HG03457 (cell line): Measurements from ENCODE around the gene ARHGAP5.

Source experiments
- ATAC-seq: cut with Tn5 transposase; IDR thresholded peaks from one replicate; pipeline ENCODE4 v1.9.1; 2021; ENCODE audit warnings: moderate number of reproducible peaks; ENCODE audit not compliant: unreplicated experiment

ARHGAP5 gene

DNA sequence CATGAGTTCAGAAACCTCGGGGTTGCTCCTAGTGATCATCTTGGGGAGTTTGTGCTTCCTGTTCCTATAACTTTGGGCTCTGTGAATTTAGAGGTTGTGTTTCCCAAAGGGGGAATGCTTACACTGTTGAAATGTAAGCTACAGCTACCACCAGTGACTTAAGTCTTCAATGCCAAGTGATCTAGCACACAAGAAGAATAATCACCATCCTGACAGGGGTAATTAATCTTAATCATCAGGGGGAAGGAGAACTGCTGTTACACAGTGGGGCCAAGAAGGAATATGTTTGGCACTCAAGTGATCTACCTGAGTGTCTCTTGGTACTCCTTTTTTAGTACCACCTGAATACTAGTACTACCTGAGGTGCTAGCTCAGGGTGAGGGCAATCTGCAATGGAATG is 89.8 kb downstream of the ARHGAP5 start:
- ATAC-seq, result no peak

DNA sequence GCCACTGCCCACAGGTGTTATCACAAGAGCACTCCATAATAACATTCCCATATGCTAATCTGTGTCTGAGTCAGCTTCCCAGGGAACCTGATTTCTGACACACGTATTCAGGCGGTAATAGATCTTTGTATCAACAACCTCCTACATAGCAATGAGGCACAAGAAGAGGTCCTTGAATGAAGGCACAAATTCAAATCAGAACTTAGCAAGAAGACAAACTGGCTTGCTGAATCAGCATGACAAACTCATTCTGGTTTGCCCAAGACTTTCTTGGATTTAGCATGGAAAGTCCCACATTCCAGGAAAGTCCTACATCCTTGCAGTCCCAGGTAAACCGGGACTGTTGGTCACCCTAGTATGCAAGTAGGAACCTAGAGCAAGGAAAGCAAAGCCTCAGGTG is 90.8 kb downstream of the ARHGAP5 start:
- ATAC-seq, result no peak

DNA sequence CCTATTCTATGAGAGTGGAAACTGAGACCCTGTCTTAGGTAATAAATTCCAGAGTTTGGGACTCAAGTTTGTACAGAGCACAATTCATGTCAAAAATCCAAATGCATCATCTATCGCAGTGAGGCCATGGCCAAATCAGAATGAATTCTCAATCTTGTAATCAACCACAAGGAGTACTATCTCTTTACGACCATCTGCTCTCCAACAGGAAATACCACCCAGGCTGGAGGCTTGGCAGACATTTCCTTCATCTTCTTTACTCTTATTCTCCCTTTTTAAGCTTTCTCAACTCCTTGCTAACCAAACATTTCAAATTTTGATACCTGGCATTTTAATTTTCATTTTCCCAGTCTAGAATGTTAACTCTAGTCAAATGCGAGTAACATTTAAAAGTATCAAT is 92.1 kb downstream of the ARHGAP5 start:
- no peak for ATAC-seq

DNA sequence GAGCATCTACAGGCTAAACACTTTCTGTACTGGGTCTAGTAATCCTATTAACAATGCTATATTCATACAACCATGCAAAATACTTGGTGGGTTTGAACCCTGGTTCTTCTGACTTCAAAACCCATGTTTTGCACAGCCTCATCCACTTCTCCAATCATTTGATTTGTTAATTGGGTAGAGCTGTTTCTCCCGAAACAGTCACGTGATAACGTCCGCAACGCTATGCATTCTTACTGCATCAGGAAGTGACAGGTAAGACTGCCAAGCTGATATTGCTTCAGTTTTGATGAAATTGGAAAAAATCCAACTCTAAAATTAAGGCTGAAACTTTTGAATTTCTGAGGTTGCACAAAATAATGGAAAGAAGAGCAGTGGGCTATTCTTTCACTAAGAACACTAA is 94.4 kb downstream of the ARHGAP5 start:
- no peak for ATAC-seq

DNA sequence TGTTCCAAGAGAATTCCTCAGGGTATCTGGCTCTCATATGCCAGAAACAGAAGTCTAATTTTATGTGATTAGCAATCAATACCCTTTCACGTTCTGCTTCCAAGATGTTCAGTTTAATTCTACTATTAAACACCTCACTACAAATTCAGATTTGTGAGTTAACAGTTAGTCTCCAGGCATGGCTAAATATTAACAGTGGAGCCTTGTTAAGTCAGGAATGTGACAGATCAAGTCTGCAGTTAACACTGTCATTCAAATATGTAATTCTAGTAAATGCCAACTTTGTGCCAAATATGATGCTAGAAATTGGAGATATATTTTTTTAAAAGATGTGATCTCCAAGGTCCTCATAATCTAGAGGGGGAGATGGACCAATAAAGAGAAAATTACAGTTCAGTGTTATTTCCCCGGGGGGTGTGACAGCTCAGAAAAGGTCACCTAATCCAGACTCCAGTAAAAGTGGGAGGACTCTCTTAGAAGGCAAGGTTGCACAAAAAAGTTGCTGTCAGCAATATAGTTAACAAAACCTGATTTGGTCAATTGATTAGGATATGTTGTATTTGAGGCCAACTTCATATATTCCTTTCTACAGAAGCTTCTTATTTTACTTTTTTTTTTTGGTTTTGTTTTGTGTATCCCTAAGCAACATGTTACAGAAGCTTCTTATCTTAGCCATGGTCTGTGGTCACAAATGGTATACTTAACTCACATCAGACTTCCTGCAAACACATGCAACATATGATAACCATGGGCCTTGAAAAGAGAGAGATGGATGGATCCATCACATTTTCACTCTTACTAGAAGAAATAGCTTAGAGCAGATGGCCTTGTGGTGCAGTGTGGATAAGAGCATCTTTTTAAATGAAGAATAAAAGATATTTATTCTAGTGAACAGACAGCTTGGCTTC is 106.3 kb downstream of the ARHGAP5 start:
- no peak for ATAC-seq

DNA sequence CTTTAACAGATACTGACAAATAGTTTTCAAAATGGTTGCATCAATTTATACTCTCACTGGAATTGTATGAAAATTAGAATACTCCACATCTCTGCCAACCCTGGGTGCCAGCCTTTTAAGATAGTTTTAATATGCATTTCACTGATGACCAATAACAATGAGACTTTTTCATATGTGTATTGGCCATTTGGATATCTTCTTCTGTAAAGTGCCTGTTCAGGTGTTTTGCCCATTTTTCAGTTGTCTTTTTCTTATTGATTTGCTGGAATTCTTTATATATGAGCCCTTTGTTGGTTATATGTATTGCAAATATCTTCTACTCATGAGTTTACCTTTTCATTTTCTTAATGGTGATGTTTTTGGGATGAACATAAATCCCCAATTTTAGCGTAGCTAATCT is 108.0 kb downstream of the ARHGAP5 start:
- no peak for ATAC-seq

DNA sequence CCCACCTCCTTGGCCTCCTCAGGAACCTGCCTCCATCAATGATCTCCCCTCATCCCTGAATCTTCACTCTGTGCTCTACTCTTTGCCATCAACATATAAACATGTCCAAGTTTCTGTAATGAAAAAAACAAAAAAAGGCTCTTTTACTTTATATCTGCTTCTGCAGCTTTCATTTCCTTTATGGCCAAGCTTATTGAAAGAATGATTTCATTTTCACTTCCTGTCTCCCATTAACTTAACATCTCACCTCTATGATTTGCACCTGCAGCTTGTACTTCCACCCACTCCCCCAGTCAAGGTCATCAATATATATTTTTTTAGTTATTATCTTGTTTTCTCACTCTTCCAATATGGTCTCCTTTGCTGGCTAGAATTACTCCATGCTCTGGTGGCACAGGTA is 109.1 kb downstream of the ARHGAP5 start:
- no peak for ATAC-seq

DNA sequence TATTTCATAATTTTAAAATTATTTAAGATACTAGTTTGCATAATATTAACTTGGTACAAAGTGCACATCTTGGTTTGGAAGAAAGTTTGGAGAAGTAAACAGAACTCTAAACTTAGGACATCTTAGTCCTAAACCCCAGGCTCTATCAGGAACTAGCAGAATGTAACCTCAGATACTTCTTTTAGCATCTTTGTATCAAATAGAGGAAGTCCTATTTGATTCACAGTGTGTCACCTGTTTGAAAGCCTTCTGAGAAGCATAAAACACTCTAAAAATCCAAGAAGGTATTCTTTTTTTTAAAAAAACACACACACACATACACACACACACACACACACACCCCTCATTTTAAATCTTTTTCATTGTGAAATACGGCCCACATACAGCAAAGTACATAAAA is 112.7 kb downstream of the ARHGAP5 start:
- ATAC-seq, result no peak

DNA sequence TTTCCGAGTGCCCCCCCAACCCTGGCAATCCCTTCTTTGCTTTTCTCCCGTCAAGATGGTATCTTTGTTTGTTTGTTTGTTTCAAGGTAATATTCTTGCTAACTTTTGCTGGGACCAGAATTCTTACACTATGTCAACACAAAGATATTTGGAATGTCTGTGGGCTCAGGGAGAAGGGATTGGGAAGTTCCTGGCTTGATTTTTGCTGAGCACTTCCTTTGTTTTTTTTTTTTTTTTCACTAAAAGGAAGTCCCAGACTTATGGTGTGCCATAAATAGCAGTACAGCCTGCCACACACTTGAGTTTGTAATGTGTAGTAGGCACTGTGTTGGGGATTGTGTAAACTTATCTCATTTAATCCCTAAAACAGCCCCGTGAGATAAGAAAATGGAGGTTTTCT is 113.6 kb downstream of the ARHGAP5 start:
- no peak for ATAC-seq

DNA sequence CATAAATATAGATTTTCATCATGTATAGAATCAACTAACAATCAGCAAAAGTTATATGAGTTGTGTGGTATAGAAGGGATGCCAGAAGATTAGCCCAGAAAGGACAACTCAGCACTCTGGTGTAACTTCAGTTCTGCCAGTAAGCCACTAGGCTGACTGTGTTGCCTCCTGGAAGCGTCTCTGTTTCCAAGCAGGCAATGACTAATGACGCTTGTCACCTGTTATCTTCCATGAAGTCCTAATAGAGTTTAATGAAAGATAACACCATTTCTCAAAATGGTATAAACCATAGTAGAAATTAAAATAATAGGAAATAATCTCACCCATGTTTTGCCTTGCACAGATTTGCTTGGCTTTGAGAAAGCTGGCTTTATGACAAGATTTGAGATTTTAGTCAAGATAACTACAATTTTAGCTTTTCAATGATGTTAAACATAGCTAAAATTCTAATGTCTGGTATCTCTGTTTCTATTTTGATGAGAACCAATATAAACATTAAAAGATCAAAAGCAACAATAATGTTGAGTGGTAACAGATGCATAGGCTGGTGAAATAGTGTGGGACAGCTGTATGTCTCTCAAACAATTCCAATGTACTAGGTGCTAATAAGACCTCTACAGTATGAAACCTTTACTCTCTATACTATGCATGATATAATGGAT is 115.7 kb downstream of the ARHGAP5 start:
- ATAC-seq, result no peak

DNA sequence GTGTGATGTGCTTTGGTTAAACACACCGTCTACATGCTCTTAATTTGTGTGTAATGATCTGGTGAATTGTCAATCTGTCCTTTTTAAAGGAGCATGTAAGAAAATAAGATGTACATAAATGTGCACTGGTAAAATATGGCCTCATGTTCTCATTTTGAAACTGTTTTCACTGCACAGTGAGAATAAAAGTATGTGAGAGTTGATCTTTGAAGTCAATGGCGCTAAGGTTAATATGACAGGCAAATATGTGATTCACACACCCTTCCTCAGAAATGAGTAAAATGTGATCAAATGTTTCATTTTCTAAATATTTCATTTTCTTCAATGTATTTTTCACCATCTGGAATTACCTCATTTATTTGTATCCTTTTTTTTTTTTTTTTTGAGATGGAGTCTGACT is 116.4 kb downstream of the ARHGAP5 start:
- ATAC-seq, result no peak

DNA sequence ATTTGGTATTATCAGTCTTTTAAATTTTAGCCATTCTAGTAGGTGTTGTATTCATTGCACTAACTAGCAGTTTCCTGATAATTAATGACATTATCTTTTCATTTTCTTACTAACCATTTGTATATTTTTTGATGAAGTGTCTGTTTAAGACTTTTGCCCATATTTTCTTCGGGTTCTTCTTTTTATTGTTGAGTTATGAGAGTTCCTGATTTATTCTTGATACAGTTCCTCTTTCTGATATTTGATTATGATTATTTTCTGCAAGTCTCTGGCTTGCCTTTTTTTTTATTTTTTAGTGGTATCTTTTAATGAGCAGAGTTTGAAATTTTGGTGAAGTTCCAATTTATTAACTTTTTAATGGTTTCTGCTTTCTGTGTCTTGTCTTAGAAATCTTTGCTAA is 118.5 kb downstream of the ARHGAP5 start:
- ATAC-seq, result no peak

DNA sequence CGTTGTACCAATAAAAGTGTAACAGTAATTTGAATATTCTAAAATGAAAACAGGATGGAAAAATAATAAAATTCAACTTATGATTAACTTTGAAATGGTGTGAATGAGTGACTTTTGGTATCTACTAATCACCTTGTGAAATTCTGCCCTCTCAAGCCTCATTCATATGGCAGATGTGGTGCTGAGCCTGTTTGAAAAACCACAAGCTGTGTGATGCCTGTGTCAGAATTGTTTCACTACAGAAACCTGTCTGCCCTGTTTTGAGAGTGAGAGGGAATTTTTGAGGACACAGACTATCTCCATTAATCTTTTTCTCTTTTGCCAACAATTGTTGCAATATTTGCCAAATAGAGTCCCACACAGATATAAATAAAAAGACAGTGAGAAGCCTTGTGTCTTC is 120.8 kb downstream of the ARHGAP5 start:
- ATAC-seq, result no peak

DNA sequence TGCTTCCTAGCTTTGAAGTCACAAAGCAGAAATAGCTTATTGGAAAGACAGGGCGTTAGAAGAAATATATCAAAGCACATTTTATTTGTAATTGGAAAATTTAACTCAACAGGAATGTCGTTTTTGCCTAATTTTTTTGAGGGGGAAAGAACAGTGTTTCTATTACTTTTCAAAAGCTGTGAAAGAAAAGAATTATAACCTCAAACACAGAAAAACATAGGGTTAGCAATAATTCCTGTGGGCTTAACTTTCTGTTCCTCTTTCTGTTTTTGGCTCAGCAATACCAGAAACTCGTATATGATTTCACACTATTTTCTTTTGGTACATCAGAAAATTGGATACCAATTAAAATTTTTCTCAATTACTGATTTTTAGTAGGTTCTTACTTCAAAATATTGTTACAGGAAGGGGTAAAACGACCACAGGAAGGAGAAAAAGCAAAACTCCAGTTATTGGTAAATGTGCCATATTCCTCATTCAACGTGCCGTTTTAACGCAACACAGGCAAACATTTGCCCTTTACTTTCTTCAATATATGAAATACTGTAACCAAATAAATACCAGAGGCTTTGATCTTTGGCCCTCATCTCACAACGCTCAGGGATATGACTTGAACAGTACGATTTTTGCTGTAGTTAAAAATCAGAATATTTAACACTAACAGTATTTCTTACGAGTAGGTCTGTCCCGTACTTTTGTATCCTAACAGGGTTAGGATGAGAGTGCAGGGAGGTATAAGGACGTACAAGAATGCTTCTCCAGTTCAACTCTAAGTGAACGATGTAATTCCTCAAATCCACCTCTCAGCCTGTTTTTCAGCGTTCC is 123.5 kb downstream of the ARHGAP5 start:
- no peak for ATAC-seq

DNA sequence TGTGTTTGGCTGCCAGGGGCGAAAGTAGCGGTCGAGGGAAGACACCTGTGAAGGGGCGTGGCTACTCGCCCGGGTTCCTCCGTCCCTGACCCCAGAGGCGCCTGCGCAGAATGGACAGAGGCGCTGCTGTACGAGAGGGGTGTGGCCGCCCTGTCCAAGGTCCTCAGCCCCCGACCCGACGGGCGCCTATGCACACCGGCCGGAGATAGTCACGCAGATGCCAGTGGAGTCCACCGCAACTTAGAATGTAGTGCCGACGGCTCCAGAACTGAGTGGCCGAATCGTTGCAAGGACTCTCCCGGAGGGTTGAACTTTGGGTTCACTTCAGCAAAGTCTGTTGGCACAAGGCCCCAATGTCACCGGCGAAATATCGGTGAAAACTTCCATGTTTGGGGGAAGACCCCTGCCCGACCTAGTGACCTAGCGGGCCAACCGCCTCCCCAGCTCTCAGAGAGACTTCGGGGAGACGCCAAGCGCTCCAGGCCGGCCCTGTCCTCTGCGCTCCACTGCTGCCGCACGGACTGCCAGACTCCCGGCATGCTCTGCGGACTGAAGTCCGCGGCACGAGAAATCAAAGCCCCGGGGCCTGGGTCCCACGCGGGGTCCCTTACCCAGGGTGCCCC is 124.2 kb downstream of the ARHGAP5 start:
- peak; percentile 36 for ATAC-seq

DNA sequence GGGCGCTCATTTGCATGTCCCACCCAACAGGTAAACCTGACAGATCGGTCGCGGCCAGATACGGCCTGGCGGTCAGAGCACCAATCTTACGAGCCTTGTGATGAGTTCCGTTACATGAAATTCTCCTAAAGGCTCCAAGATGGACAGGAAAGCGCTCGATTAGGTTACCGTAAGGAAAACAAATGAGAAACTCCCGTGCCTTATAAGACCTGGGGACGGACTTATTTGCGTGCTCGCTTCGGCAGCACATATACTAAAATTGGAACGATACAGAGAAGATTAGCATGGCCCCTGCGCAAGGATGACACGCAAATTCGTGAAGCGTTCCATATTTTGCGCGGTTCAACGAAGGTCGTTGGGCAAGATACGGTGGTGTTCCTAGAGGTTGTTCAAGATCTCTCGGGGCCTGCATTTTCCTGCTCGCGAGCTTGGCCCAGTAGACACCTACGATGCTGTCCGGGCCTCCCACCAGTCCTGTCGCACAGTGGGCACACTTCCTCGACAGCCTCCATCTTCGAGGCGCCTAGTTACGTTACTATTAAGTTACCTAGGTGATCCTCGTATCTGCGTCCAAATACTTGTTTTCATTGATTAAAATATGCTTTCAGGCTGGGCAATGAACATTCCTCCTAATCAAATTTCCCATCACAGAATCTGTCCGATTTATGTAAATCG is 124.8 kb downstream of the ARHGAP5 start, which contains the start of gene RNU6-7:
Gene RNU6-7, plus strand, starts transcription at position 230 of the 675 bp plus-strand sequence.
- no peak for ATAC-seq

DNA sequence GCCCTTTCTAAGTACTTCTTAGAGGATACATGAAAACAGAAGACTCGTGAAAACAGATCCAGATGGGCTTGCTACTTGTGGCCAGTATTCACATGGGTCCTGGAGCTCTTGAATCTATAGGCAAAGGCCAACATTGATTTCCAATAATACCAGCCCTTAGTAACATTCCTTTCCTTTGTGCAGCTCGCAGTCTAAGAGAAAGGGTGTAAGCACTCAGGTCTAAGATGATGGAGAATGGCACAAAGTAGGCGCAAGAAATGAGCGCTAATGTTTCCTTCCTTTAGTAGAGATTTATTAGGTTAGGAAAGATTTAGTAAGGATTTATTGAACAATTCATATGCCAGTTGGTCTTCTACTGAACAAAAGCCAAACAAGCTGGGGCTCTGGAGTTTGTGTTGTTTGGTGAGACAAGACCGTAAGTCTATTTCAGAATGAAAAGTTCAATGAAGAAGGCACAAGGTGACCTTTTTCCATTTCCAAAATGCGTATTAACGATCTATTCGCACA is 125.4 kb downstream of the ARHGAP5 start:
- no peak for ATAC-seq

DNA sequence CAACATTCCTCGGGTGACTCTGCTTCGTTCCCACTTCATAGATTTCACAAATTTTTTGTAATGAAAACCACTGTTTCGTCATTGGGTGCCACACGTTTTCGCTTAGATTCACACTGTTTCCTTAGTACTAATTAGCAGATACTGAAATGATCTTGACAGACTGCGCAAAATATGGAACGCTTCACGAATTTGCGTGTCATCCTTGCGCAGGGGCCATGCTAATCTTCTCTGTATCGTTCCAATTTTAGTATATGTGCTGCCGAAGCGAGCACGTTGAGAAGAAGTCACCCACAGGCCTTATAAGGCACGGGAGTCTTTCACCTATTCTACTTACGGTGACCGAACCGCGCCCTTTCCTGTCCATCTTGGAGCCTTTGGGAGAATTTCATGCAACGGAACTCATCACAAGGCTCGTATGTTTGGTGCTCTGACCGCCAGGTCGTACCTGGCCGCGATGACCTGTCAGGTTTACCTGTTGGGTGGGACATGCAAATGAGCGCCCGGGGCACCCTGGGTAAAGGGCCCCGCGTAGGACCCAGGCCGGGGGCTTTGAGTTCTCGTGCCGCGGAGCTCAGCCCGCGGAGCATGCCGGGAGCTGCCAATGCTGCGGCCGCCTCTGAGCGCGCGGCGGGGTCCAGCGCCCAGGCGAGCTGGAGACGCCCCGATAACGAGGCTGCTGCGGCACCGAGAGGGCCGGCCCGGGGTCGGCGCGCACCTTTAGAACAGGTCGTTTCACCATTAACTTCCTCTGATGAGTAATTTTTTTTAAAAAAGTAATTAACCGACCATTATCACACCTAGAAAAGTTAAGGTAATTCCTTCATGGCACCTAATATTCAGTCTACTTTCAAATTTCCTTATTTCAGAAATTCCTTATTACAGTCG is 126.1 kb downstream of the ARHGAP5 start, which contains the start of gene RNU6-8:
Gene RNU6-8, minus strand, starts transcription at position 272 of the 885 bp plus-strand sequence.
- ATAC-seq, result peak; percentile 56

DNA sequence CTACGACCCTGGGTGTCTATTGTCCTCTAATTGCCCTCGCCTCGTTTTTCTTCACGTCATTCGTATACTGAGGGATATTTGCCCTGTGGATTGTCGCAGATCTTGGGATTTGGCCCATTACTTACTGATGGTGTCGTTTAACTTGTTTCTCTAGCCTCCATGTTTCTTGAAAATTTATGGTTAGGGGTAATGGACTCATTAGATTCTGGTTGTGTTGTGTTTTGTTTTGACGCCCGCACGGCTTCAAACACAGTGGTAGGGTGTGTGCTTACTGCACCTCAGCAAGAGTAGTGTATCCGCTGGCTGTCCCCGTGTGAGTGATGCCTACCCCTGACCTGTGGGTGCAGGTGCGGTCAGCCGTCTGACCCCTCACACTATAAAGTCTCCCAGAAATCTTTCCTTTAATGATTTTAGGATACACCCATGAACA is 126.8 kb downstream of the ARHGAP5 start:
- no peak for ATAC-seq
